ENCODE data around the gene YARS1. TPM values are rescaled to one million over a fixed set of nuclear protein-coding genes. Genes with fewer than 3 reads are reported as not detected.

YARS1 gene
- total RNA-seq, 1 donor from 2014 or later = 101 TPM

DNA sequence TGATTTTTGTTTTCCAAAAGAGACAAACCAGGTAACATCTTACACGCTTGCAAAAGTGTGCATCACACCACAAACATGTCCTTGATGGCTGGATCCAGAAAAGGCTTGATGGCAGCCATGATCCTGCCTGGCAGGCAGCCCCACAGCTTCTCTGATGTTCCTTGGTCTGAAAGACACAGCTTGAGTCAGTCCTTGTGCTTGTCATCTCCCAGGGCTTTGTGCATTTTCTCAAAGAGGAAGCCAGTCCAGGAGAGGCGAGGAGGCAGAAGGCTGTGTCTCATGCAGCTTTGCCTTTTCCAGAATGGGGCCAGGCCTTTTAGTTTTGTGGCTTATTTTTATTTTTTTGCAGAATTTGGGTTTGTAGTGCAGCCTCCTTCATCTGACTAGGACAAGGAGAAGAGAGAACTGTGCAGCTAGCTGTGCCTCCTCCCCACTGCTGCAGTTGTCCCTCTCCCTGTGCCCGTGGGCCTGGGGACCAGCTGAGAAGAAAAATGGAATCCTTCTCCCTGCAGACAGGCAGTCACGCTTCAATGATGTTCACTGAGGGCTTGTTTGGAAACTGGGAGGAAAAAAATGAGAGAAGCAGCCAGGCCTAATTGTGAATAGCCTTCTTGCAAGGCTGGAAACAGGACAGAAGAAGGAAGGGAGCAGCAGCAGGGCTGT lies 46.2 kb upstream of the YARS1 start:
- Mint-ChIP-seq H3K27me3 (peaks cover 7% of the 10 kb centered on the region), H3K9me3 (ENCODE audit: low read depth) (no peaks in the 10 kb centered on the region), H3K27ac (no peak overlapping the region), H3K4me1 (ENCODE audit: low read depth) (no peaks in the 10 kb centered on the region), H3K4me3 (ENCODE audit: low read depth) (no peak overlapping the region), H3K36me3 (ENCODE audit: insufficient read depth) (peaks cover 12% of the 10 kb centered on the region)
- TF ChIP-seq, protein P1, sequence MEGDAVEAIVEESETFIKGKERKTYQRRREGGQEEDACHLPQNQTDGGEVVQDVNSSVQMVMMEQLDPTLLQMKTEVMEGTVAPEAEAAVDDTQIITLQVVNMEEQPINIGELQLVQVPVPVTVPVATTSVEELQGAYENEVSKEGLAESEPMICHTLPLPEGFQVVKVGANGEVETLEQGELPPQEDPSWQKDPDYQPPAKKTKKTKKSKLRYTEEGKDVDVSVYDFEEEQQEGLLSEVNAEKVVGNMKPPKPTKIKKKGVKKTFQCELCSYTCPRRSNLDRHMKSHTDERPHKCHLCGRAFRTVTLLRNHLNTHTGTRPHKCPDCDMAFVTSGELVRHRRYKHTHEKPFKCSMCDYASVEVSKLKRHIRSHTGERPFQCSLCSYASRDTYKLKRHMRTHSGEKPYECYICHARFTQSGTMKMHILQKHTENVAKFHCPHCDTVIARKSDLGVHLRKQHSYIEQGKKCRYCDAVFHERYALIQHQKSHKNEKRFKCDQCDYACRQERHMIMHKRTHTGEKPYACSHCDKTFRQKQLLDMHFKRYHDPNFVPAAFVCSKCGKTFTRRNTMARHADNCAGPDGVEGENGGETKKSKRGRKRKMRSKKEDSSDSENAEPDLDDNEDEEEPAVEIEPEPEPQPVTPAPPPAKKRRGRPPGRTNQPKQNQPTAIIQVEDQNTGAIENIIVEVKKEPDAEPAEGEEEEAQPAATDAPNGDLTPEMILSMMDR (IDR thresholded peaks at IDR 0.05; ENCODE audit: unreplicated experiment) = no peak
- DNase-seq (ENCODE audit: low spot score, unreplicated experiment) = no peak

DNA sequence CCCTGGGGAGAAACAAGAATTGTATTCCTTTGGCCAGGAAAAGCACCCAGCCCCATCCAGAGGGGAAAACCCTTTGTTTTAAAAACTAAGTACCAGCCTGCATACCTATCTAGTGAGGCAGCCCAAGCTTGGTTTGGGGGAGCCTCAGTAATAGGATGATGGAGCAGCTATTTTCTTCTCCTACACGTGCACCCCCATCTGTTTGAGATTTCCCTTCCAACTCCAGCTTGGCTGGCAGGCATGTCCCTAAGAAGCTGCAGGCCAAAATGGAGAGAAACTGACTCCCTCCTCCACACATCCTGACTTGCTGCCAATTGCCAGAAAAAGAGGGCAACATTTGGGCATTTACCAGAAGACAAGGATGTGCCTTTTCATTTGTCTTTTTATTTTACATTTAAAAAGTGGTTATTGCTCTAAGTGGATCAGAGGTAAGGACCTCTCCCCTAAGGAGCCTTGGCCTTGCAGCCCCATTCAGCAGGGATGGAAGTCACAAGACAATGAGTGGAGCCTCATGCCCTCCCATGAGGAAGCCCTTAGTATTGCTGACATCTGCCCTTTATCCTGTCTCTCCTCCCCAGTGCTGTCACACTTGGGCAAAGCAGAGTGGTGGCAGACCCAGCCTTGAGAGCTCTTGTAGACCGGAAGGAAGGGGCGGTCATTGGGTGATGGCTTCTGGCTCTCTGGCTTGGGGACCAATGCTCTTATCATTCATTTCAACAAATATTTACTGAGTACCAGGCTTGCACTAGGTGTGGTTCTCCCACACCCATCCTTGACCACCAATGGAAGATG lies 44.9 kb upstream of the YARS1 start:
- DNase-seq (ENCODE audit: low spot score, unreplicated experiment) = no peak
- Mint-ChIP-seq H3K36me3 (ENCODE audit: insufficient read depth) (peaks cover 11% of the 10 kb centered on the region), H3K27ac (no peak overlapping the region), H3K27me3 (peaks cover 3% of the 10 kb centered on the region), H3K4me1 (ENCODE audit: low read depth) (no peaks in the 10 kb centered on the region), H3K4me3 (ENCODE audit: low read depth) (no peak overlapping the region), H3K9me3 (ENCODE audit: low read depth) (no peaks in the 10 kb centered on the region)
- TF ChIP-seq, protein P1 (IDR thresholded peaks at IDR 0.05; ENCODE audit: unreplicated experiment) = no peak

DNA sequence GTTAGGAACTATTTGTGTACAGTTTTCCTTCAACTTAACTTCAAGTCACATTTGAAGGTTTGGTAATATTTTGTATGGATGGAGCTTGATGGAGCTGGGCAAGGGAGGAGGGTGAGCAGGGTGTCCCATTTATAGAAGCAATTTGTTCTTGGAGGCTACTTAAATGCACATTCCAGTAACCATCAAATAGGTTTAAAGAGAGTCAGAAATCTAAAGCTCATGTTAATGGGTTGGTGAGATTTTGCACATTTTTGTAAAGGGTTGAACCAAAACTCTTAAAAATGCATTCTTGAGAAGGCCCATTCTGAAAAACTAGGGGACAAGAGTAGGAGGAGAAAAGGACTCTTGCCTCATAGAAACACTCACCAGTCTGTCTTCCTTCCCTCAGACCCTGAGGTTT lies 43.4 kb upstream of the YARS1 start:
- Mint-ChIP-seq H3K36me3 (ENCODE audit: insufficient read depth) (peaks cover 14% of the 10 kb centered on the region), H3K4me1 (ENCODE audit: low read depth) (no peaks in the 10 kb centered on the region), H3K27ac (no peak overlapping the region), H3K4me3 (ENCODE audit: low read depth) (no peak overlapping the region), H3K9me3 (ENCODE audit: low read depth) (no peaks in the 10 kb centered on the region), H3K27me3 (no peaks in the 10 kb centered on the region)
- DNase-seq (ENCODE audit: low spot score, unreplicated experiment) = no peak
- TF ChIP-seq, protein P1 (IDR thresholded peaks at IDR 0.05; ENCODE audit: unreplicated experiment) = no peak

DNA sequence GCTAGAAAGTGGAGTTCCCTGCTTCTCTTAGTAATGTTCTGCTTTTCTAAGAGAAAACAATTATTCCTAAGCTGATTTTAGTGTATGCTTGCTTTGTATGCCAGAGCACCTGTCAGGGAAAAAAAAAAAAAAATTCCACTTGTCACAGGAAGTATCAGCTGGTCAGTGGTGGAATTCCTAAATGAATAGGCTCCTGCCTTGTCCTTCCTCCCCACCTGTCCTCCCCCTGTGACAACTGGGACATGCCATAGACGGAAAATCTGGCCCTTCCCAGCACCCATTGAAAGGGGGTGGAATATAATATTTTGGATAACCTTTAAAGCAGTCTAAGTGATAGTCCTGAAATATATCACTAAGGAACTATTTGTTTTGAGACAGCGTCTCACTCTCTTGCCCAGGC lies 42.8 kb upstream of the YARS1 start:
- Mint-ChIP-seq H3K27ac (no peak overlapping the region), H3K4me1 (ENCODE audit: low read depth) (peaks cover 5% of the 10 kb centered on the region), H3K9me3 (ENCODE audit: low read depth) (no peaks in the 10 kb centered on the region), H3K4me3 (ENCODE audit: low read depth) (no peak overlapping the region), H3K36me3 (ENCODE audit: insufficient read depth) (peaks cover 14% of the 10 kb centered on the region), H3K27me3 (no peaks in the 10 kb centered on the region)
- TF ChIP-seq, protein P1 (IDR thresholded peaks at IDR 0.05; ENCODE audit: unreplicated experiment) = no peak
- no peak for DNase-seq (ENCODE audit: low spot score, unreplicated experiment)

DNA sequence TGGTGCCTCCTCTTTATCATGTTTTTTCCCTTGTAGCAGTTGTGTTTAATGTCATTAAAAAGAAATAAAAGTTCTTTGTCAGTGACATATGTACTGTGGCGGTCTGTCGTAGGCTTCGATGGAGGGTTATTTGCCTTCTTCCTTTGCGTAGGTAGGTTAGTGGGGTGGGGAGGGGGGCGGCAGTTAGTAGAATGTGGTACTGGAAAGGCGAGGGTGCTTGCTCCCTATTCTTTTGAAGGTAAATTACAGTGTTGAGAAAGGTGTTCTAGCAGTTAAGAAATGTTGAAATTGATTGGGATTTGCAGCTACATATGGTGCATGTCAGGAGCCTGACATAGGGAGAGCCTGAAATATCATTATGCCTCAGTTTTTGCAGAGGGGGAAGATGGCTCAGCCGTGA lies 41.6 kb upstream of the YARS1 start:
- no peak for DNase-seq (ENCODE audit: low spot score, unreplicated experiment)
- Mint-ChIP-seq H3K4me3 (ENCODE audit: low read depth) (no peak overlapping the region), H3K4me1 (ENCODE audit: low read depth) (peaks cover 11% of the 10 kb centered on the region), H3K27me3 (no peaks in the 10 kb centered on the region), H3K36me3 (ENCODE audit: insufficient read depth) (peaks cover 20% of the 10 kb centered on the region), H3K27ac (no peak overlapping the region), H3K9me3 (ENCODE audit: low read depth) (no peaks in the 10 kb centered on the region)
- TF ChIP-seq, protein P1 (IDR thresholded peaks at IDR 0.05; ENCODE audit: unreplicated experiment) = no peak

Data from progenitor cell of endocrine pancreas (in vitro differentiated cells).